Caco-2 (cell line): Measurements from ENCODE around the gene TRAF1. TPM values are rescaled to one million over a fixed set of nuclear protein-coding genes. Genes with fewer than 3 reads are reported as not detected.

ENCODE experiments used
- BruUV-seq: library from RNA; stranded (reverse); fragments of 400-500 nt; replicated peaks from 2 replicates; lab custom pipeline; 2021; lab: Mats Ljungman, UMichigan
- CTCF ChIA-PET: fragments of 300-600 bp; sonication (Branson Sonifier 250); formaldehyde crosslinking; loops from one replicate; lab custom pipeline; 2022; ENCODE audit warnings: antibody characterized with exemption; lab: Charles Lee
- POLR2A ChIA-PET: fragments of 300-600 bp; sonication (Branson Sonifier 250); formaldehyde crosslinking; loops from one replicate; lab custom pipeline; 2022; ENCODE audit warnings: antibody characterized with exemption; lab: Charles Lee
- DNase-seq, 2 experiments: peaks; one replicate each; pipeline versions ENCODE4 v3.0.0 to v3.0.0-alpha.2; 2020 to 2022
- H3K27me3 ChIP-seq: replicated peaks from 2 replicates; pipeline ENCODE4 v1.6.0; 2011; ENCODE audit warnings: low read length; ENCODE audit not compliant: control insufficient read depth, insufficient read depth
- H3K36me3 ChIP-seq: 2 replicates; pipeline ENCODE4 v1.5.1; 2011; ENCODE audit warnings: low read length; ENCODE audit not compliant: control insufficient read depth, insufficient read depth
- H3K4me1 ChIP-seq: fragments of 250-450 bp; sonication (Bioruptor Pico); 2 replicates; pipeline ENCODE4 v1.5.1; 2020; ENCODE audit warnings: mild to moderate bottlenecking
- H3K4me3 ChIP-seq: 2 replicates; pipeline ENCODE4 v1.5.1; 2011; ENCODE audit warnings: low read depth, mild to moderate bottlenecking, control low read depth, low read length
- H3K9me3 ChIP-seq: fragments of 250-450 bp; sonication (Bioruptor Pico); 2 replicates; pipeline ENCODE4 v1.5.1; 2020; ENCODE audit warnings: mild to moderate bottlenecking, moderate library complexity
- H3K27ac Mint-ChIP-seq: one replicate; pipeline ENCODE4 v1.8.0; 2022; ENCODE audit warnings: mixed read lengths; ENCODE audit not compliant: unreplicated experiment
- H3K27me3 Mint-ChIP-seq: one replicate; pipeline ENCODE4 v1.8.0; 2022; ENCODE audit warnings: mixed read lengths; ENCODE audit not compliant: insufficient read depth, unreplicated experiment
- H3K36me3 Mint-ChIP-seq: one replicate; pipeline ENCODE4 v1.8.0; 2022; ENCODE audit warnings: mild to moderate bottlenecking, mixed read lengths; ENCODE audit not compliant: insufficient read depth, unreplicated experiment
- H3K4me1 Mint-ChIP-seq: one replicate; pipeline ENCODE4 v1.8.0; 2022; ENCODE audit warnings: low read depth, mixed read lengths; ENCODE audit not compliant: unreplicated experiment
- H3K4me3 Mint-ChIP-seq: one replicate; pipeline ENCODE4 v1.8.0; 2022; ENCODE audit warnings: mild to moderate bottlenecking, moderate library complexity, mixed read lengths; ENCODE audit not compliant: unreplicated experiment
- H3K9me3 Mint-ChIP-seq: one replicate; pipeline ENCODE4 v1.8.0; 2022; ENCODE audit warnings: mixed read lengths; ENCODE audit not compliant: unreplicated experiment
- intact Hi-C: fragments of 100-400 bp; cut with micrococcal nuclease; formaldehyde crosslinking; loops from one replicate; pipeline ENCODE4 v1.10.0; 2022; ENCODE audit not compliant: unreplicated experiment
- total RNA-seq: library from RNA; stranded (reverse); gene quantifications from 2 replicates; pipeline ENCODE4 v1.2.3, GENCODE V29; 2022
- TF ChIP-seq, protein P1 (sequence below), 2 experiments: fragments of 200-600 bp in 1 of 2; IDR thresholded peaks; 1 replicate in 1 of 2; 2 replicates in 1 of 2; pipeline versions ENCODE4 v1.5.1 to v1.8.0; 2011 to 2022; ENCODE audit warnings: antibody characterized with exemption in 1 of 2, control low read depth in 1 of 2, inconsistent platforms in 1 of 2, low read depth in 1 of 2, low read length in 1 of 2, mild to moderate bottlenecking in 1 of 2, moderate library complexity in 1 of 2; ENCODE audit not compliant: insufficient read depth in 1 of 2, severe bottlenecking in 1 of 2, unreplicated experiment in 1 of 2

TRAF1 gene
- total RNA-seq, 1 experiment from 2014 or later, result 1.1 TPM

DNA sequence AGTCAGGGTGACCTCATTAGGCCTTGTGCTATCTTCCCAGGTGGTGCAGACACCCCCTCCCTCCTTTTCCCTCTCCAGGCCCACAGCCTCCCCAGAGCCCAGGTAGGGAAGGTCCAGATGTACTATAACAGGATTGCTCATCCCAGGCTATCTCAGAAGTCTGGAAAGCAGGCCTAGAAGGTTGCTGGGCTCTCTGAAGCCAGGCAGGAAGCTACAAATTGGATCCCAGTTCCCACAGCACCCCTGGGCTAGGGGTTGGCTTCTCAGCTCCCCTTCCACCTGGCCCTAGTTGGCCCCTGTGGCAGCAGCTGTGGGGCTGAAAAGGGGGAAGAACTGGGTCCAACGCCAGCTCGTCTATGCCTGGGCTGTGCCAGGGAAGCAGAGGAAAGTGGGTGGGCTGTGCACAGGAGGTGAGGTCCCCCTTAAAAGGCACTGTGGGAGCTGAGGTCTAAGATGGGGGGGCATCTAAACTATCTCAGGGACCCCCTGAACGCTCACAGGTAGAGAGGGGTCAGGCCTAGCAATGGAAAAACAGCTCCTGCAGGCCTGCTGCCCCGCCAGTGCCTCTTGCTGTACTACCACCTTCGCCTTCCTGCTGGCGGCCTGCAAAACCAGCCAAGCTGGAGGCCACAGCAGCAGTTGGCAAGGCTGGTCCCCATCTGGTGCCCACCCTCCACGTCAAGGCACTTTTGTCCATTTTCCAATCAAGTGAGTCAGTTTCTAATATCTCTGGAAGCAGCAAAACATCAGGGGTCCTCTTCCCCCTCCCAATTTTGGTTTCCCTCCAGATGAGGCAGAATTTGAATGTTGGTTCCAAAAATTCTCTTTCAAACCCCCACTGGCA, 70.5 kb downstream of the TRAF1 start:
- Histone ChIP-seq H3K36me3 (peaks cover 1% of the 10 kb centered on the region; the same call in 1 of the 2 replicates), H3K4me3 (no peak overlapping the region), H3K9me3 (no peaks in the 10 kb centered on the region), H3K27me3 (no peaks in the 10 kb centered on the region), H3K4me1 (0 out of 2 replicates have a peak, but pooled peaks cover 12% of the 10 kb centered on the region)
- POLR2A ChIA-PET, result no interaction called here
- TSS peak; percentile 7 for BruUV-seq
- TF ChIP-seq, protein P1, sequence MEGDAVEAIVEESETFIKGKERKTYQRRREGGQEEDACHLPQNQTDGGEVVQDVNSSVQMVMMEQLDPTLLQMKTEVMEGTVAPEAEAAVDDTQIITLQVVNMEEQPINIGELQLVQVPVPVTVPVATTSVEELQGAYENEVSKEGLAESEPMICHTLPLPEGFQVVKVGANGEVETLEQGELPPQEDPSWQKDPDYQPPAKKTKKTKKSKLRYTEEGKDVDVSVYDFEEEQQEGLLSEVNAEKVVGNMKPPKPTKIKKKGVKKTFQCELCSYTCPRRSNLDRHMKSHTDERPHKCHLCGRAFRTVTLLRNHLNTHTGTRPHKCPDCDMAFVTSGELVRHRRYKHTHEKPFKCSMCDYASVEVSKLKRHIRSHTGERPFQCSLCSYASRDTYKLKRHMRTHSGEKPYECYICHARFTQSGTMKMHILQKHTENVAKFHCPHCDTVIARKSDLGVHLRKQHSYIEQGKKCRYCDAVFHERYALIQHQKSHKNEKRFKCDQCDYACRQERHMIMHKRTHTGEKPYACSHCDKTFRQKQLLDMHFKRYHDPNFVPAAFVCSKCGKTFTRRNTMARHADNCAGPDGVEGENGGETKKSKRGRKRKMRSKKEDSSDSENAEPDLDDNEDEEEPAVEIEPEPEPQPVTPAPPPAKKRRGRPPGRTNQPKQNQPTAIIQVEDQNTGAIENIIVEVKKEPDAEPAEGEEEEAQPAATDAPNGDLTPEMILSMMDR (IDR thresholded peaks at IDR 0.05; ENCODE audit: insufficient read depth in 1 of 2, low read depth in 1 of 2, low read length in 1 of 2, severe bottlenecking in 1 of 2, unreplicated experiment in 1 of 2), result no peak
- intact Hi-C loops, result no loop called here
- H3K9me3 Mint-ChIP-seq, result no peaks in the 10 kb centered on the region
- no peaks in the 10 kb centered on the region for H3K27me3 Mint-ChIP-seq
- H3K4me3 Mint-ChIP-seq, result no peak overlapping the region
- peaks cover 14% of the 10 kb centered on the region for H3K36me3 Mint-ChIP-seq
- no peak overlapping the region for H3K27ac Mint-ChIP-seq
- CTCF ChIA-PET, result no interaction called here
- no peak for DNase-seq
- peaks cover 29% of the 10 kb centered on the region for H3K4me1 Mint-ChIP-seq

DNA sequence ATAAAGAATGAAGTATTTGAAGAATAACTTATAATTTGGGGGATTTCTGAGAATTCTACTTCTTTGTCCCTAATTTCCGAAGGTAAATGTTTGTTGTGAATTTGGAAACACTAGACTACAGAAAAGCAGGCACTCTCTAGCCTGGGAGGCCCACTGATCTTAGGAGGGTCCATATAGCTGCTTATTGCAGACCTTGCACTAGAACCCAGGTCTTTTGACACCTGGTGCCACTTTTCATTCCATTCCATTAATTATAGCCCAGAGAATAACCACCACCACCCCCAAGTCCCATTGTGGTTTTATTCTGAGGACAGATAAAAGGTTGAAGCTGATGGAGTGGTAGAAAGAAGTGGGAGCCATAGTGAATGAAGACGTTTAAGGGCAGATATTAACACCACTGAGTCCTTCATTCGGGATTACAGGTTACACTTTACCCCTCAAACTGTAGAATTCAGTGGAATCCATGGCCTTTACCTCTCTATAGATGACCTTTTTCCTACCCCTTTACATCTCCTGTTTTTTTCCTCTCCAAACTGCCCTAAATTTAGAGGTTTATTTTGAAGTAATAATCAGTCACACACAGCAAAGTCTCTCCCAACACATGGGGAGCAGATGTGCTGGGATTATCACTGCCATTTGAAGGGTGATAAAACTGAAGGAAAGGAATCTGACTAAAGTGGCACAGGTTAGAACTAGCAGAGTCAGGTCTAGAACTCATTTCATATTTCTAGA, 71.8 kb downstream of the TRAF1 start:
- Mint-ChIP-seq H3K36me3 (peaks cover 3% of the 10 kb centered on the region), H3K4me1 (peaks cover 17% of the 10 kb centered on the region), H3K27ac (no peak overlapping the region), H3K4me3 (no peak overlapping the region), H3K27me3 (no peaks in the 10 kb centered on the region), H3K9me3 (no peaks in the 10 kb centered on the region)
- Histone ChIP-seq H3K4me1 (0 out of 2 replicates have a peak, but pooled peaks cover 12% of the 10 kb centered on the region), H3K36me3 (peaks cover 1% of the 10 kb centered on the region; the same call in 1 of the 2 replicates), H3K9me3 (no peaks in the 10 kb centered on the region), H3K27me3 (no peaks in the 10 kb centered on the region), H3K4me3 (no peak overlapping the region)
- BruUV-seq, result no TSS peak
- TF ChIP-seq, protein P1 (IDR thresholded peaks at IDR 0.05; ENCODE audit: insufficient read depth in 1 of 2, low read depth in 1 of 2, low read length in 1 of 2, severe bottlenecking in 1 of 2, unreplicated experiment in 1 of 2), result no peak
- POLR2A ChIA-PET, result no interaction called here
- intact Hi-C loops, result no loop called here
- CTCF ChIA-PET, result no interaction called here
- no peak for DNase-seq

DNA sequence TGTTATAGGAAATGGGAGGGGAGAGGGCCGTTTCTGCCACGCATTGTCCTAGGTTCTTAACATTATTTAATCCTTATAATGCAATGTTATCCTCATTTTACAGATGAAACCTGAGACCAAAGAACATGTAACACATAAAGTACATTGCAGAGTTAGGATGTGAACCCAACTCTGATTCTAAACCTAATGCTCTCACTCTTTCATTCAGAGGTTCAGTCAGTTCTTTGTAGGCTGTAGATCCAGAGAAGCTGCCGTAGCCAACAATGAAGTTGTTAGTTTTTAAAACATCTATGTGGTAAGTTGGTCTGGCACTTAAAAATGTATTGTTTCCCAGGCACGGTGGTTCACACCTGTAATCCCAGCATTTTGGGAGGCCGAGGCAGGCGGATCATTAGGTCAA, 73.4 kb downstream of the TRAF1 start:
- no peak for DNase-seq
- Histone ChIP-seq H3K9me3 (no peaks in the 10 kb centered on the region), H3K27me3 (no peaks in the 10 kb centered on the region), H3K4me1 (0 out of 2 replicates have a peak, but pooled peaks cover 12% of the 10 kb centered on the region), H3K36me3 (peaks cover 1% of the 10 kb centered on the region; the same call in 1 of the 2 replicates), H3K4me3 (no peak overlapping the region)
- no peaks in the 10 kb centered on the region for H3K27me3 Mint-ChIP-seq
- no peaks in the 10 kb centered on the region for H3K36me3 Mint-ChIP-seq
- intact Hi-C loops, result no loop called here
- CTCF ChIA-PET, result no interaction called here
- H3K9me3 Mint-ChIP-seq, result no peaks in the 10 kb centered on the region
- peaks cover 11% of the 10 kb centered on the region for H3K4me1 Mint-ChIP-seq
- BruUV-seq, result no TSS peak
- POLR2A ChIA-PET, result no interaction called here
- TF ChIP-seq, protein P1 (IDR thresholded peaks at IDR 0.05; ENCODE audit: insufficient read depth in 1 of 2, low read depth in 1 of 2, low read length in 1 of 2, severe bottlenecking in 1 of 2, unreplicated experiment in 1 of 2), result no peak
- no peak overlapping the region for H3K27ac Mint-ChIP-seq
- no peak overlapping the region for H3K4me3 Mint-ChIP-seq
